HG03558 (cell line): Measurements from ENCODE around the gene IGFL3.
"Not testable (repeated sequence)": the region's sequence is repeated elsewhere in the genome, so short reads cannot be mapped to it uniquely, and the experiment has no call there.

ENCODE experiments used
- ATAC-seq: cut with Tn5 transposase; IDR thresholded peaks from one replicate; pipeline ENCODE4 v1.9.1; 2021; ENCODE audit warnings: moderate number of reproducible peaks; ENCODE audit not compliant: unreplicated experiment; ENCODE audit errors: extremely low read depth

The IGFL3 gene

DNA sequence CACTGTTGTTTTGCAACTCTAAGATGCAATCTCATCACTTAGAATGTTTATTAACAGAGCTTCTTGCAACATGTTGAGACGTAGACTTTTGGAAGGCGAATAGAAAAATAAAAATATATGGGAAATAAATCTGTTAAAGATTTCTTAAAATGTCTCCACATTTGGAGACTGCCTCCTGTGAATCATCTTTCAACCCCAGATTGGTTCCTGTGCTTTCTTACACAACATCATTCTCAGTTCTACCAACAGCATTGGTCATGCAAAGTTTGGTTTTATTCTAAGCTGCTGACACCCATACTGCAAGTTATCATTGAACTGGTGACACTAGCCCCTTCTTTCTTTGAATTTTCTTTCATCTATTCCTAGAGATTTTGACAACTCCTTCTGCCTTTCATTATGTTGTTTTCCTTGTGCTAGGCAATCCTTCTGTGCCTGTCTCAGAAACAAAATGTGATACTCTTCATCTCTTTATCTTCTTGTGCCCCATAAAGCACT is 1.6 kb upstream of the IGFL3 start:
- no peak for ATAC-seq

DNA sequence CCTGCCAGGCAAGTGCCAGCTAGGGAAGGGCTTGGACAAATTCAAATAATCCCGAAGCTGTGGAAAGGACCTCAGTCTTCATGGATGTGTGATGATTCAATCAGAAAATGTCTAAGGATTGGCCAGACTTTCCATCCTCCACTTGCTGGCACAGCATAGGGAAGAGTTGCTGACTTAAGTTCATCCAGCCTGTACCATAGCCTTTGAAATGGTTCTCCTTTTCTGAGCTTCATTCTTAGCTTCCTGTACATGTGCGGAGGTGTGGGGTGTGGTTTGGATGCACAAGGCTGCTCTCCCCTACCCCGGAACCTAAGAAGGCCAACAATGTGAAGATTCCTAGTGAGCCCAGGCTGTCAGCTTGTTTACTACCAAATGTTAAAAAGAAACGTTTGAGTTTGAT is 959 bp upstream of the IGFL3 start:
- no peak for ATAC-seq

DNA sequence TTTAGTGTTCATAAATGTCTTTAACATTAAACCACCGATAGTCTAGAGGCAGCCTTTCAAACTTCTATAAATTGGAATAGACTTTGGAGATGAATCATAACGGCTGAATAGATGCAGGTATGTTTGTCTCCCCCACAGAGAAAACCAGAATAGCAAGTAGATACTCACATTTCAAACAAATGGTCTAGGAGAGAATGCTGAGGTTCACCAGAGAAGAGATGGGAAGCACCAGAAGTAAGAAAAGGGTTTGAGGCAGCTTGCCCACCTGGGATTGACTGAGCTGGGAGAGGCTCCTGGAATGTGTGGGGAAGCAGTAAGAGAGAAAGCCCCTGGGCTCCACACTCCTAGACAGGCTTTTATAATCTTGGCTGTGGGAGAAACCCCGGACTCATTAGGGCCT is 6.4 kb downstream of the IGFL3 start:
- ATAC-seq: no peak

DNA sequence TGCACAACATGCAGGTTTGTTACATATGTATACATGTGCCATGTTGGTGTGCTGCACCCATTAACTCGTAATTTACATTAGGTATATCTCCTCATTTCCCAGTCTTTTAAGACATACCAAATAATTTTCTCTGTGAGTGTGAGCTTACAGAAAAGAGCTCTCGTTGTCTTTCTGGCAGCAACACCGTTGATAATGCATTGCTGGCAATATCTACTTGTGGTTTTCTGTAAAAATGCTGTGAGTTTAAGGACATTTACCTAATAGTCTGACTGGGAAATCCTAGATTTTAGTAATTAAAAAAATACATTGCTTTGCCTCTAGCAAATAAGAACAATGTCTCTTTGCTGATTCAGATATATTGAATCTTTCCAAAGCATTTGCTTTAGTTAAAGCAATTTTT is 8.4 kb downstream of the IGFL3 start:
- ATAC-seq: no peak

DNA sequence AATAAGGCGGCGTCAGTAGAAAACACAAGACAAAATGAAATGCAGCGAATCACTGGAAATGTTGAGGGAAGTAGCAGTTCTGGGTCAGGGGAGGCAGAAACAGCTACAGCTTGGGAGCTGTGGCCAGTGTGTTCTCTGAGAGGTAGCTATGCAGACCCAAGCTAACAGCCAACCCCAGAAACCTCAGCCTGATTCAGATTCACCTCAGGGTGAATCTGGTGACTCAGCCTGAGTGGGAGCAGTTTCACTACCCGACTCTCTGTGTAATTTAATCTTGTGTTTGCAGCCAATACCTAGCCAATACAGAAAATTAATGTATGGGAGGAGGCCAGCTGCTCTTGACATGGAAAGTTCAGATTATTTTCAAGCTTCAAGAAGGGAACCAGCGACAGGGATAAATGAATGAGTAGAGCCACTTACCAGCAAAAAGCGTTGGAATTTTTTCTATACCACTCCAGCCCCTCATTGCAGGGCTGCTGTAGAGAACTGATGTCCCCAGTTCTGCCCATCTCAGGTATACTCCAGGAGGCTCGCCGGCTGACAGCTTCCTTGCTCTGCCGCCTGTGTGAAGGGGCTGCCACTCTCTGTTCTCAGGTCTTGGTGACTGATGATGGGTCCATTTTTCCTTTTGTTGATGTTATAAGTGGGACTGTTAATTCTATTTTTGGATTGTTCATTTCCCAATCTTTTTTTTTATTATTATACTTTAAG is 8.9 kb downstream of the IGFL3 start:
- ATAC-seq: no peak

DNA sequence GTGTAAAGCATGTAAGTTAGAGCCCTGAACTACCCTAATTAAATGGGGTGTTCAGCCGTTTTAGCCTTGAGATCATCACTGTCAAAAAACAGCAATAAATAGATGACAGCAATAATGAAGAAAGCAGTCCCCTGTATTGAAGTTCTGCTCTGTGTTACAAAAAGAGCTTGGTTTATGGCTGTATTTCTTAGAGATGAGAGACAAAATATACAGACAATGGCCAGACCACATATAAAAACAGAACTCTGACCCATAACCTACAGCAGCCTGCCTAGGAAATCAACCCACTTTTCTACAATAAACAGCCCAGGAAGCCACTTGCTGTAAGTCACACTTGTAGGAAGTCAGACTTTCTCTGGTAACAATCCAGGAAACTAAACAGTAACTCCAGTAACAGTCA is 10.8 kb downstream of the IGFL3 start:
- ATAC-seq: no peak

DNA sequence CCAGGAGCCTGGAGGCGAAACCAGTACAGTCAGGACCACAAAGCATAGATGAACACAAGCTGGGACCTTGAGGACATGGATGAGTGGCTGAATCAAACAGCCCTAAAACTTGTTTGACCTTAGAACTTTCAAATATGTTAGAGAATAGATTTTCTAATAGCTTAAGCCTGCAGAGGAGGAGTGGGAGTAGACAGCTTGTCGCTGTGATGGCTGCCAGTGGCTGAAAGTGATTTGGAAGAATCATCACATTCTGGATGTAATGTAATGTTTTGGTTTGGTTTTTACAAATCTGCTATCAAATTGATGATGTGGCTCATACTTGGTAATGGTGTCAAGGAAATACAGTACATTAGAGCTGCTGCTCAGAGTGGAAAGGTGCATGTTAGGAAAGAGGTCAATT is 12.0 kb downstream of the IGFL3 start:
- ATAC-seq: no peak

DNA sequence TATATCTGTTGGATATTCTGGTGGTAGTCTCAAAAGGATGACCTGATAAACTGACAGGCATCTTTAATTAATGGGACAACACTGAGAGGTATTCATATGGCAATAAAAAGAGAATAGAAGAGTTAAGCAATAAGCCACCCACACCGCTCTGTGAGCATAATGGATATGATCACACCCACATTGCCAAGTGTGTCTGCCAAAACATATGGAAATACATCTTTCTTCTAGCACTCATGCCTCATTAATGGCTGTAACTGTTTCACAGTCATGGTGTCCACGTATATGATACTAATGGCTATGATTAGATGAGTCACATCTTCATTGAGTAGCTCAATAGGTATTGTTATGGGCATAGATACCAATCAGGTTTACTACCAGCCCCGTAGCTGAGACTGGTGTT is 13.1 kb downstream of the IGFL3 start:
- ATAC-seq: no peak

DNA sequence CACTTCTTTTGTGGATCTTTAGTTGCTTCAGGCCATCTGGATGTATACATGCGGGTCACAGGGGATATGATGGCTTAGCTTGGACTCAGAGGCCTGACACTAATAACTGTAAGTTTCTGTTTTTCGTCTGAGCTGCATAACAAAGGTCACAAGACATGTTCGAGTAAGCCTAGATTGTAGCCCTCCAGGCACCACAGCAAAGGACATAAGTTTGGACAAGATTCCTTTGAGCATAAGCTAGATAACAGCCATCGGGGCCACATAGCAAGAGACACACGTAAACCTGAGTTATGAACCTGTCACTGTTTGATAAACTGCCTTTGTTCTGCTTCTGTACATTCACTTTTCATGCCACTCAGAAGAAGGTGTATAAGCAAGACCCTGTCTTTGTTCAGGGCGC is 14.6 kb downstream of the IGFL3 start:
- no peak for ATAC-seq

DNA sequence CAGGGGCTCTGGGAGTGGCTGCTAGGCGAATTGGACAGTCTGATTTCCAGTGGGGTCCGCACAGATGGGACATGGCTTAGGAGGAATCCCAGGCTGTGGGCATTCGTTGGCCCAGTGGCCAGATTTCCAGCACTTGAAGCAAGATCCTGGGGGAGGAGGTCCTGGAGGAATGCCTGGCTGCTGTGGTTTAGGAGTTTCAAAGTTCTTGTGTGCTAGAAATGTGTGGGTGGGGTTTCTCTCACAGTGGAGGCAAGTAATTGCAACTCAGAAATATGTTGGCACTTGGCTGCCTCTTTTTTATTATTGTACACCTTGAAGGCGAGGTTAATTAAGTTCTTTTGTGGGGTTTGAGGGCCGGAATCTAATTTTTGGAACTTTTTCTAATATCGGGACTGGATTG is 17.1 kb downstream of the IGFL3 start:
- ATAC-seq: no peak

DNA sequence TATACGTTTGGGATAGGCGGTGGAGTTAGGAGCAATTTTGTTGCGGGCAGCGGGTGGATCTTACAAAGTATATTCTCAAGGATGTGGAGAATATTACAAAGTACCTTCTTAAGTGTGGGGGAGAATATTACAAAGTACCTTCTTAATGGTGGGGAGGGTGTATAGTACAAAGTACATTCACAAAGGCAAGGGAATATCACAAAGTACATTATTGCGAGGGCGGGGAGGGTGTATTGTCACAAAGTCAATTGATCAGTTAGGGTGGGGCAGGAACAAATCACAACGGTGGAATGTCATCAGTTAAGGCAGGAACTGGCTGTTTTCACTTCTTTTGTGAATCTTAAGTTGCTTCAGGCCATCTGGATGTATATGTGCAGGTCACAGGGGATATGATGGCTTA is 22.2 kb downstream of the IGFL3 start:
- not testable (repeated sequence) for ATAC-seq

DNA sequence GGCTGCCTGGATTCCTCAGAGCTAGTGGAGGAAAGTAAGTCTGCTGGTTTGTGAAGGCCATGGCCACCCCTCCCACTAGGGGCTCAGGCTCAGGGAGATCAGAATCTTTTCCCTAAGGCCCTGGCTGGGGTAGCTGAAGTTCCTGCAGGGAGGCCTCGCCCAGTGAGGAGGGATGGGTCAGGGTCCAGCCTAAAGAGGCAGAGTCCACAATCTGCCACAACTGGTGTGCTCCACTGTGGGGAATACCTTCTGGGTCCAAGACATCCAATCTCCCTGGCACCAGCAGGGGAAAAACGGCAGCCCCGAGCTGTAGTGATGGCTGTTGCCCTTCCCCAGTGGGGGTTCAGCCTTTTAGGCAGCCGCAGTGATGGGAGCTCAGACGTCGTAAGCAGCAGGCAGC is 23.2 kb downstream of the IGFL3 start:
- ATAC-seq: no peak

DNA sequence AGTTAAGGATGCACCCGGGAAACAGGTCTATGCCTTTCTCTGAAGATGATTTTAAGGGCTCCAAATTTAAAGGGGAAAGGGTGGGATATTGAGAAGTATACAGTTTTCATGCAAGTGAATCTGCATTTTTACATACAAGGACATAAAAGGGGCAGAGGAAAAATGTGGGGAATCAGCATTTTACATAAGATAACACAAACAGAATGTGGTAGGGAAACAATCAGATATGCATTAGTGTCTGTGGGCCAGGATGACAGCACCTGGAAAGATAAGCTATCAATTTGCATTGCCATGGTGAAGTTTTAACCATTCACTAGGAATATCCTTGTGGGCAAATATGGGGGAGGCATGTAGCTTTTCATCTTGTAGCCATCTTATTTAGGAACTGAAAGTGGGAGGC is 24.1 kb downstream of the IGFL3 start:
- no peak for ATAC-seq

DNA sequence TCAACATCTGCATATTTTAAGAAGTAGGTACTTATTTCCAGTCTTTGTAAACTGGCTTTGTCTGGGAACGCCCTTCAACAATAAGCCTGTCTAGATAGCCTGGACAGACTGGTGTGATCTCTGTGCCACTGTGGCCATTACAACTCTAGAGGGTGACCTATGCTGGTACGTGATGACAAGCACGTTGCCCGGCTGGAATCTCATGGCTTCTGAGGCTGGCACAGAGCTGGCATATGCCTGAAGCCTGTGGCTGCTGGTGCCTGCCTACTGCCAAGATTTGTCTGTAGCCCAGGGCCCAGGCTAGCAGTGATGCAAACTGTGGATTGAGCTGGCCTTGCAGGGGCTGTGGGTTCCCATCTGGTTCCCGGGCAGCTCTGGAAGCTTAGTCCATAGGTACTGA is 34.0 kb downstream of the IGFL3 start:
- ATAC-seq: no peak

DNA sequence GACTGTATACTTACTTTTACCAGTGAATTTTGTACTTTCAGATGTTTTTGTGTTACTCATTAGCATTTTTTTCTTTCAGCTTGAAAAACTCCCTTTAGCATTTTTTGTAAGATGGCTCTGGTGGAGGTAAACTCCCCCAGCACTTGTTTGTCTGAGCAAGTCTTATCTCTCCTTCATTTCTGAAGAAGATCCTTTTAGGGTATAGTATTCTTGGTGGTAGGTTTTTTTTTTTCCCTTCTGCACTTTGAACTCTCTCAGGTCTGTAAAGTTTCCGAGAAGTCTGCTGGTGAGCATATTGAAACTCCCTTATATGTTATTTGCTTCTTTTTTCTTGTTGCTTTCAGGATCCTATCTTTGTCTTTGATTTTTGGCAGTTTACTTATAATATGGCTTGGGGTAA is 35.1 kb downstream of the IGFL3 start:
- no peak for ATAC-seq

DNA sequence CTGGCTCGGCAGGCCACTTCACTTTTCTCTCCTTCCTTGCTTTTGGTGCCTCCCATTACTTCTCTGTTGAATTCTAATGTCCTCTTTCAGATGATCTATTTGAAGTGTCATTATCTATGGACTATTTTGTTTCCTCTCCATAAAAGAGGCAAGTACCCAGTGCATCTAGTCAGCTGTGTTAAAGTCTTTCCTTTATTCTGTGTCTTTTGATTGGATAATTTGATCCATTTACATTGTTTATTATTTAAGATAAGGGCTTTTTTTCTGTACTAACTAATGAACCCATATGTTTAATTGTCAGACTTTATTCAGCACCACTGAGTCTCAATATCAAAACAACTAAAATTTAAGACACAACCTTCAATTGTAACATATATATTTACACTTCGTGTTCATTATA is 36.4 kb downstream of the IGFL3 start:
- no peak for ATAC-seq

DNA sequence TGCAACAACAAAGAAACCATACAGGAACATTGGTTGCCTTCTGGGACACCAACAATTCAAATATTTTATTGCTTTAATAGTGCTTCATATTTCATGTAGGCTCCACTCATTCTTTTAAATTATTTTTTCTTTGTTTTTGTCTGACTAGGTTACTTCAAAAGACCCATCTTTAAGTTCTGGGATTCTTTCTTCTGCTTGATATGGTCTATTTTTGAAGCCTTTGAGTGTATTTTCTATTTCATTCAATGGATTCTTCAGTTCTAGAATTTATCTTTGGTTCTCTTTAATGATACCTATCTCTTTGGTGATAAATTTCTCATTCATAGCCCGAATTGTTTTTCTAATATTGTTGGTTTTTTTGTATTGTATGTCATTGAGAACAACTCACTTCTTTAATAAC is 38.6 kb downstream of the IGFL3 start:
- no peak for ATAC-seq

DNA sequence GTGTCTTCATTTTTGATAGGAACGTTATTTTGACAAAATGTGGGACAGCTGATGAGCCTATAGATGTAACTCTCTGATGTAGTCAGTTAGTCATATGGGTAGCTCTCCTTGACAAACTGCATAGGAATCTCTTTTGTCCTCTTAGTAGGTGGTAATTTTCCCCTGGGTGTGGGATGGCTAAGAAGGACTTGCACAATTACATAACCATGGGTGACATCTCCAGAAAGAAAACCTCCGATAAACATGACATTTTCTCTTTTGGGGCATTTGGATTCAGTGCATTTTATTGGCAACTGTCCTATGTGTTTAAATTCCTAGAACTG is 41.8 kb downstream of the IGFL3 start:
- no peak for ATAC-seq

DNA sequence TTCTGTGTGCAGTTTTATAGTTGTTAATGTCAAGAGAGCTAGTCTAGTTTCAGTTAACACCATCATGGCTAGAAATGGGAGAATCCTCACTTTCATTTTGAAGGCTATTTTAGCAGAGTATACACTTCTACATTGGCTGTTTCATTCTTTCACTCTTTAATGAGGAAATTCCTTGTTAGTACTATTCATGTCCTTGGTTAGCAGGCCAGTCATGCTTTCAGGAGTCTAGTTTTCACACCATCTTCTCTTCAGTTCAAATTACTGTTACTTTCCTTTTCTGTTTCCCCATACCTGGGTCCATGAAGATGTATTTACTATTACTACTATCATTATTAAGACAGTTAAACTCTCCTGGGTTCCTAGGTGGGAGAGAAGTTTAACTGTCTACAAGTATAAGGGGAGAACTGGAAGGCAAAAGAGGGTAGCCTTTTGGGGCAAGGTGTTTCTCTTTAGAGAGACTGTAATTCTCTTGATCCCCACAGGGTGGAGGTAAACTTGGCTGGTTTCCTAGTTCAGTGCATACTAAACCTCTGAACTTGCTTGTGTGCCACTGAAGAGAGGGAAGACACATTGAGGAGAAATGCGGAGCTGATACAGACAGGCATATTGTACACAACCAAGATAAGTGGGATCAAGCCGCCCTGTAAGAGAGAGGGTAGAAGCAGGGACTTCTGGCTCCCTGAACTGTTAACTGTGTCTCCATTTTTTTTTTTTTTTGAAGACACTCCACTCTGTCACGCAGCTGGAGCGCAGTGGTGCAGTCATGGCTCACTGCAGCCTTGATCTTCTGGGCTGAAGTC is 42.4 kb downstream of the IGFL3 start:
- no peak for ATAC-seq

DNA sequence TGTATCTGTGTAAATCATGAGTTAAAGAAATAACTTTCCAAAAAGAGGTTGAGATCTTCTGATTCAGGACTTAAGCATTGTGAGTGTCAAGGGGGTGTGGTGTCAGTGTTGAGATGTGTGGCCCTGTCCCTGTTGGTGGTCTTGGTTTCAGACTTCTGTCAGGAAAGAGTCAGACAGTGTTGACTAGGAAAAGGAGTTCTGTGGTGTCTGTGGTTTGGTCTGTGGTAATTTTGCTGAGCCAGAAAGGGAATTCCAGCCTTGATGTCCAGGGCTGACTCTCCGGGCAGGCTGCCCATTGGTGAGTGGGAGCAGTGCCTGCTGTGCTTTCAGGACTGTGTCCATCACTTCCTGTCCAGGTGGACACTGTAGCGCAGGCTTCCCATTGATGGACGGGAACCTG is 43.9 kb downstream of the IGFL3 start:
- no peak for ATAC-seq

DNA sequence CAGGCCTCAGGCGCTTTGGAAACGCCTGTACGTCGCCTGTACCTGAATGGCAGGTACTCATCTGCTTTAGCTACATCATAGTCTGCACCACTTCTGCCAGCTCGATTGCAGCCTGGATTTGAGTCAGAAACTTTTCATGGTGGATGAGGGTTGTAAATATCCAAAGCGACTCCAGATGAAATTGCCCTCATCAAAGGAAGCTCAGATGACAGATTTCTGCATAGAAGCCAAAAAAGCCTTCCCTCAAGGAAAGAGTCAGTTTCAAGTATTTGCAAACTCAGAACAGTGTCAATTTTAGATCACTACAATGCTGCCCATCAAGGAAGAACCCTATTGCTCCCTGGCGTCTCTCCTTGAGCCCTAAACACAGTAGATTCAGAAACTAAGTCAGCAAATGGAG is 44.9 kb downstream of the IGFL3 start:
- no peak for ATAC-seq
